ENCODE measurements around the gene ANKRD13B.

DNA sequence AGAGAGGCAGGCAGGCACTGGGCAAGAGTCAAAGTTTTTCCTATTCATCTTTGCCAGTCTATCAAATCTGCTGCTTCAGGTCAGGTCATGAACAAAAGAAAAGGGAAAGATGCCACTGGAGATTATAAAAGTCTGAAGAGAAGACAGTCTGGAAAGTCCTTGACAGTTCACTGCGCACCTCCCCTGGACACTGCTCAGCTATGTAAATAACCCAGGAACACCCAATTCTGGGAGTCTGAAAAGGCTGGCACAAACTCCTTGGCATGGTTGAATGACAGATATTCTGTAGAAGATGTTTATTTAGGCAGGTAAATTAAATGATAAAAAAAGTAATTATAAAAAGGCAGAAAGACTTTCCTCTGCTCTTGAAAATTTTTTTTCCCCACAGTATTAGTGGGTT, 35.0 kb downstream of the ANKRD13B start:
- TF ChIP-seq EP300 (IDR thresholded peaks at IDR 0.05) = no peak
- TF ChIP-seq POLR2A (IDR thresholded peaks at IDR 0.05) = no peak
